LHCN-M2 (cell line): ENCODE results near the gene ROBO3. TPM values are rescaled to one million over a fixed set of nuclear protein-coding genes. Genes with fewer than 3 reads are reported as not detected.

ENCODE experiments used
- DNase-seq: peaks from one replicate; pipeline ENCODE4 v3.0.0-alpha.2; 2012; ENCODE audit warnings: low read depth
- polyA plus RNA-seq: library from polyadenylated mRNA; unstranded; fragments of >200 nt; gene quantifications from one replicate; pipeline ENCODE4 v1.2.1, GENCODE V29; 2012; ENCODE audit warnings: missing spikeins
- total RNA-seq: library from RNA; depleted of rRNA; stranded (reverse); fragments of >200 nt; gene quantifications from 2 replicates; pipeline ENCODE4 v1.2.3, GENCODE V29; 2014; rRNA removed

ROBO3 gene, protein sequence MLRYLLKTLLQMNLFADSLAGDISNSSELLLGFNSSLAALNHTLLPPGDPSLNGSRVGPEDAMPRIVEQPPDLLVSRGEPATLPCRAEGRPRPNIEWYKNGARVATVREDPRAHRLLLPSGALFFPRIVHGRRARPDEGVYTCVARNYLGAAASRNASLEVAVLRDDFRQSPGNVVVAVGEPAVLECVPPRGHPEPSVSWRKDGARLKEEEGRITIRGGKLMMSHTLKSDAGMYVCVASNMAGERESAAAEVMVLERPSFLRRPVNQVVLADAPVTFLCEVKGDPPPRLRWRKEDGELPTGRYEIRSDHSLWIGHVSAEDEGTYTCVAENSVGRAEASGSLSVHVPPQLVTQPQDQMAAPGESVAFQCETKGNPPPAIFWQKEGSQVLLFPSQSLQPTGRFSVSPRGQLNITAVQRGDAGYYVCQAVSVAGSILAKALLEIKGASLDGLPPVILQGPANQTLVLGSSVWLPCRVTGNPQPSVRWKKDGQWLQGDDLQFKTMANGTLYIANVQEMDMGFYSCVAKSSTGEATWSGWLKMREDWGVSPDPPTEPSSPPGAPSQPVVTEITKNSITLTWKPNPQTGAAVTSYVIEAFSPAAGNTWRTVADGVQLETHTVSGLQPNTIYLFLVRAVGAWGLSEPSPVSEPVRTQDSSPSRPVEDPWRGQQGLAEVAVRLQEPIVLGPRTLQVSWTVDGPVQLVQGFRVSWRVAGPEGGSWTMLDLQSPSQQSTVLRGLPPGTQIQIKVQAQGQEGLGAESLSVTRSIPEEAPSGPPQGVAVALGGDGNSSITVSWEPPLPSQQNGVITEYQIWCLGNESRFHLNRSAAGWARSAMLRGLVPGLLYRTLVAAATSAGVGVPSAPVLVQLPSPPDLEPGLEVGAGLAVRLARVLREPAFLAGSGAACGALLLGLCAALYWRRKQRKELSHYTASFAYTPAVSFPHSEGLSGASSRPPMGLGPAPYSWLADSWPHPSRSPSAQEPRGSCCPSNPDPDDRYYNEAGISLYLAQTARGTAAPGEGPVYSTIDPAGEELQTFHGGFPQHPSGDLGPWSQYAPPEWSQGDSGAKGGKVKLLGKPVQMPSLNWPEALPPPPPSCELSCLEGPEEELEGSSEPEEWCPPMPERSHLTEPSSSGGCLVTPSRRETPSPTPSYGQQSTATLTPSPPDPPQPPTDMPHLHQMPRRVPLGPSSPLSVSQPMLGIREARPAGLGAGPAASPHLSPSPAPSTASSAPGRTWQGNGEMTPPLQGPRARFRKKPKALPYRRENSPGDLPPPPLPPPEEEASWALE (N-terminal part only)
- total RNA-seq = 11.9 and 18.5 TPM in 2 replicates
- 10.6 TPM for polyA plus RNA-seq

GRCh38 chr11:124865181-124865901, at the start of gene ROBO3:
Gene ROBO3 (plus strand): TSS chr11:124865432. CDS start chr11:124865578, 146 bp downstream.
- no peak for DNase-seq

- DNase-seq = no peak
Measured at GRCh38 chr11:124817036-124817435, 48.2 kb upstream of the ROBO3 start.

DNA sequence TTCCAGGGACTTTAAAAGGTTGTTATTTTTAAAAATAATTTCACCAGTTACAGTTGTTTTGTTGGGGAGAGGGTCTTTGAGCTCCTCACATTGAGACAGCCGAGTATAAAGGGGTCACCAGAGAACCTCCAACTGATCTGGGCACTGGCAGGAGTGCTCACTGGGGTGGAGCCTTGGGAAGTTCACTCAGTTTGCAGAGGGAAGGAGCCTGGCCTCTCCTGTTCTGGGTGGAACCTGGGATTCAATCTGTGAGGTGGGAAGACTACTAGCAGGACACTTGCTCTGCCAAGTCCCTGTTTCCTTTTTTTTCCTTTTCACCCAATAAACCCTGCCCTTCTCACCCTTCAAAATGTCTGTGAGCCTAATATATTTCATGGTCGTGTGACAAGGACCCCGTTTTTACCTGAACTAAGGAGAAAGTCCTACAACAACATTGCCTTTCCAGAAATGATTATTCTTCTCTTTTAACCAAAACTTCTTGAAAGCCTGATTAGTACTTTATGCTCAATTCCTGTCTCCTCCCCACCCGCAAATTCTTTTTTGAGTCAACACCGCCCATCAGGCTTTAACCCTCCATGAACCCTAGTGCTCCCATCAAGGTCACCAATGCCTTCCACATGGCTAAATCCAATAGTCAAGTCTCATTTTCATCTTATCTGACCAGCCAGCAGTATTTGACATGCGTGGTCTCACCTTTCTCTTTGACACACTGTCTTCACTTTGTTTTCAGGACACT, 43.1 kb upstream of the ROBO3 start:
- no peak for DNase-seq

GRCh38 chr11:124823512-124824376, 41.5 kb upstream of the ROBO3 start:
- DNase-seq = no peak

GRCh38 chr11:124825876-124826275, 39.4 kb upstream of the ROBO3 start:
- DNase-seq = no peak

- peak; percentile 82 for DNase-seq
Measured at GRCh38 chr11:124829986-124830385, 35.2 kb upstream of the ROBO3 start.

DNA sequence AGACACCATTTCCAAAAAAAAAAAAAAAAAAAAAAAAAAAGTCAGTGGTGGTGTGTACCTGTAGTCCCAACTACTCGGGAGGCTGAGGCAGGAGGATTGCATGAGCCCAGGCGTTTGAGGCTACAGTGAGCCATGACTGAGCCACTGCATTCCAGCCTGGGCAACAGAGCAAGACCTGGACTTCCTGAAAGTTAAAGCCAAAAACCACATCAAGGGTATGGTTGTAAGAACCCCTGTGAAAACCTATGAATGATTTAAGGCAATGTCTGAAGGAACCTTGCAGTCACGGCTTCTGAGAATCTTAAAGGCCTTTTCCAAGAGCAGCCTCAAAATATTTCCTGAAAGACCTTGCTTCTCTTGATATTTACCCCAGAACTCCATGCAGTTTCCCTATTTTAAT, 34.5 kb upstream of the ROBO3 start:
- no peak for DNase-seq

GRCh38 chr11:124831897-124832296, 33.3 kb upstream of the ROBO3 start:
- no peak for DNase-seq

DNA sequence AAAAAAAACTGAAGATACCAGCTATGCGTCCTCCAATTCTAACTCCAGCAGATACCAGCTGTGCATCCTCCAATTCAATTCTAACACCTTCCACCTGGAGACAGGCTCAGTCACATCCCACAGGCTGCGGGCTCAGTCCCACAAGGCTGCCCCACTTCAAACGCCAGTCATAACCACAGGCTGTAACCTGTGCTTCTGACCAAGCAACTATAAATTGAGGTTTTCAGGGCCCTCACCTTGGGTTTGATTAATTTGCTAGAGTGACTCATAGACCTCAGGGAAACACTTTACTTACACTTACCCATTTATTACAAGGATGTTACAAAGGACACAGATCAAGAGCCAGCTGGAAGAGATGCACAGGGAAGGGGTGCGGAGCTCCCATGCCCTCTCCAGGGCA, 32.7 kb upstream of the ROBO3 start:
- DNase-seq = no peak

GRCh38 chr11:124834526-124835180, 30.6 kb upstream of the ROBO3 start:
- no peak for DNase-seq

- no peak for DNase-seq
Measured at GRCh38 chr11:124835918-124836317, 29.3 kb upstream of the ROBO3 start.

DNA sequence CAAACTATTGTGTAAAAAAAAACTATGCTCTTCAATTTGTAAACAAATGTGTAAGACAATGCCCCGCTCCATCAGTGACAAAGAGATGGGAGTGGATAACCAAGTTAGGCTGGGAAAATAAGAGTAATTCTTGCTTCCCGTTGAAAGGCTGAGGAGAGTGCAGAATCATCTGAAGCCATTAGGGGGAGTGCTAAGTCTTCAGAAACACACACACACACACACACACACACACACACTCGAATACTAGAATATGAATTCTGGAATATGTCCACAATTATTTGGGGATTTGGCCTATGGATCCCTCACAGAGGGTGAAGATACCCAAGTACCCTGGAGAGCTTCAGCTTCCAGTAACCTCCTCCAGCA, 27.8 kb upstream of the ROBO3 start:
- peak; percentile 88 for DNase-seq

DNA sequence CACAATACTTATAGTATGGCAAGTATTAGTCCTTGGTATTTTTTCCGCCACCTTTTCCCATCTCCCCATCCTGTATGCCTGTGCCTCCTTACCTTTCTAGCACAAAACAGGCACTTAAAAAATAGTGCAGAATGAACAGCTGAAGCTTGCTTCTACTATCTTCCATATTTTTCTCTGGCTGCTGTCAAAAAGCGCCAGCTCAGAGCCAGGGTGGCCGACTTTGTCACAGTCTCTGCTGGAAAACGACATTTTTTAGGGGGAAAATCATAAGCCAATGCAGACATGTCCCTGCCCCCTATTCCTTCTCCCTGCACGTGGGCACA, 26.5 kb upstream of the ROBO3 start:
- no peak for DNase-seq

DNA sequence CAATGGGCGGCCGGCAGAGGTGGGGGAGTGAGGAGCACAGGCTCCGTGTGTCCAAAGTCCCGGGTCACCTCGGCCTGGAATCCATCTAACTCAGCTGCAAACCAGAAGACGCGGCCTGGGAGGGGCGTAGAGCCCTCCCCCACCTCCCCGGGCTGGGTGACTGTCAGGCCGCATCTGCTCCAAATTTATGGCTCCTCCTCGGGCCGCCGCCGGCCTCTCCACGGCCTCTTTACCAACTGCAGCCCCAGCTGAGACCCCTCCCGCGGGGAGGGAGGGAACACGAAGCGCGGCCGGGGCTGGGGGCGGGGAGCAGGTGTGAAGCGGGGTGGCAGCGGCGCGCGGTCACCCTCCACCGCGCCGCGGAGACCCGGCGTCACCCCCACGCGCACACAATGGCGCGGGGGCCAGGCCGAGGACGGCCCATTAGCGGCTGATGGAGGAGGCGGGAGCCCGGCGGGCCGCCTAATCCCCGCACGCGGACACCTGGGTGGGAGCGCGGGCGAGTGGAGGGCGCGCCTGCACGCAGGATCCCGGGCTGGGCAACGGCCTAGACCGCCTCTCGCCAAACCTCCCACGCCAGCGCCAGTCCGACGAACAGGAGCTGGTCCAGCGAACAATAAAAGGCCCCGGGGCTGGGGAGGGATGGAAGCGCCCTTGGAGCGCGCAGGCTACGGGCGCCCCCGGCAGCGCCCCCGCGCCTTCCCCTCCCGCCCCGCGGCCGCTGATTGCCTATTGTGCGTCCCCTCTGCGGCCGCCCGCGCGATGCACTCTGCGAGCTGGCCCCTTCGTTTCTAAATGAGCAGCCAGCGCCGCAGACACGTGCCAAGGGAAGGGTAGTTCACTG, 25.9 kb upstream of the ROBO3 start:
- DNase-seq = no peak

DNA sequence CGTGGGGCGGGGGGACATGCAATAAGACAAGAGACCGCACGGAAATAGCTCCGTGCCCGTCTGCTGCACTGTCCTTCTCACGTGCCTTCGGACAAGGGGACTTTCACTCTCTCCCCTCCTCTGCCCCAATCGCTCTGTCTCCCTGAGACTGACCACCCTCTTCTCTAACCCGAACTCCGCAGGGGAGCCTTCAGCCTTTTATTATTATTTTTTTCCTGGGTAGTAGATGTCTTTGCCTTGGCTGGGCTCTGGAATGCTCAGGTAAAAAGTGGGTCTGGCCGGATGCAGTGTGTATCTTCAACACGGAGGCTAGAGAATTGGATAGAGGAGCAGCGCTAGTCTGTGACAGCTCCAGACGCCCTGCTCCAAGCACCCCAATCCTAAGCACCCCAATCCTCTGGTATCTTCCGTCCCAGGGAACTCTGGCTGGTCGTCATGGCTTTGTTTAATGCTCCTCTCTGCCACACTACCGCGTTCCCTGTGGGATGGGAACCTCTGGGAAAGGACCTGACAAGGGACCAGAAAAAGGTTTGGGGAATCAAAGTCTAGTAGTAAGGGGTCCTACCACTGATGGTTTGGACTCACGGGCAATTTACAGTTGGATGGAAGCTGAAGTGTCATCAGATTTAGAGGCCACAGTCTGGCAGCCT, 25.1 kb upstream of the ROBO3 start:
- no peak for DNase-seq

- no peak for DNase-seq
Measured at GRCh38 chr11:124840666-124841065, 24.6 kb upstream of the ROBO3 start.

DNA sequence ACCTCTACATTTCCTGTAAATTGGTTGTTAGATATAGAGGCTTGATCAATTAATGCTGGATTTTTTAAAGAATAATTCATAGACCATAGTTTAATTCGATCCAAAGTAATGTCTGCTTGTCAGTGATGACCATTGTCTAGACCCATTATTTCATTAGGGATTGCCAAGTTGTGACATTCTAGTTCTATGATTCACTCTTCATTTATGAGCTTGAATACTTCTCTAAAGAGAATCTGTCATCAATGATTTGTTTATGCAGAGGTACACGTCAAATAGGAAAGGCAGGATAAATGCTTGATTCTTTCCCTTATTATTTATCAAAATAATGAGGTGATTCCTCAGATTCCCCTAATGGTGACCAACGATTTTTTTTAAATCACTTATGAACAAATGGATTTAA, 24.0 kb upstream of the ROBO3 start:
- DNase-seq = no peak

GRCh38 chr11:124841840-124842239, 23.4 kb upstream of the ROBO3 start:
- DNase-seq = no peak
